Embryonic facial prominence (tissue), 1 donor: Measurements from ENCODE around the gene AKR1C3.
A peak's percentile ranks its signal among the peaks of the same experiment; 100 is the strongest.
"Not testable (repeated sequence)": the region's sequence is repeated elsewhere in the genome, so short reads cannot be mapped to it uniquely, and the experiment has no call there.

ENCODE experiments used
- DNase-seq: peaks from one replicate; pipeline ENCODE4 v3.0.0-alpha.2; 2016; ENCODE audit errors: extremely low spot score

AKR1C3 gene

GRCh38 chr10:5094265-5095205 lies at the start of gene AKR1C3:
TSS of gene AKR1C3 (plus strand) at chr10:5094414. CDS start at chr10:5094445, 31 bp downstream.
- DNase-seq, result peak; percentile 11

- no peak for DNase-seq
Measured at GRCh38 chr10:5045095-5045494, 49.1 kb upstream of the AKR1C3 start.

- no peak for DNase-seq
Measured at GRCh38 chr10:5046410-5046809, 47.8 kb upstream of the AKR1C3 start.

GRCh38 chr10:5047055-5047454 lies 47.2 kb upstream of the AKR1C3 start:
- not testable (repeated sequence) for DNase-seq

- no peak for DNase-seq
Measured at GRCh38 chr10:5047912-5048628, 46.1 kb upstream of the AKR1C3 start.

GRCh38 chr10:5052951-5053500 lies 41.2 kb upstream of the AKR1C3 start:
- DNase-seq, result not testable (repeated sequence)

GRCh38 chr10:5054831-5055230 lies 39.4 kb upstream of the AKR1C3 start:
- not testable (repeated sequence) for DNase-seq

- not testable (repeated sequence) for DNase-seq
Measured at GRCh38 chr10:5059267-5059666, 34.9 kb upstream of the AKR1C3 start.

- DNase-seq, result not testable (repeated sequence)
Measured at GRCh38 chr10:5060791-5061190, 33.4 kb upstream of the AKR1C3 start.

- no peak for DNase-seq
Measured at GRCh38 chr10:5064656-5065055, 29.6 kb upstream of the AKR1C3 start.

- no peak for DNase-seq
Measured at GRCh38 chr10:5068274-5068984, 25.8 kb upstream of the AKR1C3 start.

GRCh38 chr10:5070648-5071410 lies 23.4 kb upstream of the AKR1C3 start:
- DNase-seq, result no peak

- no peak for DNase-seq
Measured at GRCh38 chr10:5071411-5072198, 22.6 kb upstream of the AKR1C3 start.

- DNase-seq, result no peak
Measured at GRCh38 chr10:5073659-5074058, 20.6 kb upstream of the AKR1C3 start.

GRCh38 chr10:5076615-5077014 lies 17.6 kb upstream of the AKR1C3 start:
- DNase-seq, result no peak

GRCh38 chr10:5078547-5079180 lies 15.6 kb upstream of the AKR1C3 start:
- DNase-seq, result no peak

- DNase-seq, result no peak
Measured at GRCh38 chr10:5079306-5079830, 14.8 kb upstream of the AKR1C3 start.

- no peak for DNase-seq
Measured at GRCh38 chr10:5079836-5080235, 14.4 kb upstream of the AKR1C3 start.

GRCh38 chr10:5081091-5081490 lies 13.1 kb upstream of the AKR1C3 start:
- no peak for DNase-seq
